GM12801 (cell line): ENCODE results near the gene ACOXL.

Experiments used
- TF ChIP-seq, protein P1 (sequence below): IDR thresholded peaks from one replicate; pipeline ENCODE4 v1.5.1; 2011; ENCODE audit warnings: control low read depth; ENCODE audit not compliant: insufficient read length; ENCODE audit errors: extremely low read depth

The ACOXL gene

GRCh38 chr2:110905217-110905616 lies 172.8 kb downstream of the ACOXL start:
- TF ChIP-seq, protein P1, sequence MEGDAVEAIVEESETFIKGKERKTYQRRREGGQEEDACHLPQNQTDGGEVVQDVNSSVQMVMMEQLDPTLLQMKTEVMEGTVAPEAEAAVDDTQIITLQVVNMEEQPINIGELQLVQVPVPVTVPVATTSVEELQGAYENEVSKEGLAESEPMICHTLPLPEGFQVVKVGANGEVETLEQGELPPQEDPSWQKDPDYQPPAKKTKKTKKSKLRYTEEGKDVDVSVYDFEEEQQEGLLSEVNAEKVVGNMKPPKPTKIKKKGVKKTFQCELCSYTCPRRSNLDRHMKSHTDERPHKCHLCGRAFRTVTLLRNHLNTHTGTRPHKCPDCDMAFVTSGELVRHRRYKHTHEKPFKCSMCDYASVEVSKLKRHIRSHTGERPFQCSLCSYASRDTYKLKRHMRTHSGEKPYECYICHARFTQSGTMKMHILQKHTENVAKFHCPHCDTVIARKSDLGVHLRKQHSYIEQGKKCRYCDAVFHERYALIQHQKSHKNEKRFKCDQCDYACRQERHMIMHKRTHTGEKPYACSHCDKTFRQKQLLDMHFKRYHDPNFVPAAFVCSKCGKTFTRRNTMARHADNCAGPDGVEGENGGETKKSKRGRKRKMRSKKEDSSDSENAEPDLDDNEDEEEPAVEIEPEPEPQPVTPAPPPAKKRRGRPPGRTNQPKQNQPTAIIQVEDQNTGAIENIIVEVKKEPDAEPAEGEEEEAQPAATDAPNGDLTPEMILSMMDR = no peak

DNA sequence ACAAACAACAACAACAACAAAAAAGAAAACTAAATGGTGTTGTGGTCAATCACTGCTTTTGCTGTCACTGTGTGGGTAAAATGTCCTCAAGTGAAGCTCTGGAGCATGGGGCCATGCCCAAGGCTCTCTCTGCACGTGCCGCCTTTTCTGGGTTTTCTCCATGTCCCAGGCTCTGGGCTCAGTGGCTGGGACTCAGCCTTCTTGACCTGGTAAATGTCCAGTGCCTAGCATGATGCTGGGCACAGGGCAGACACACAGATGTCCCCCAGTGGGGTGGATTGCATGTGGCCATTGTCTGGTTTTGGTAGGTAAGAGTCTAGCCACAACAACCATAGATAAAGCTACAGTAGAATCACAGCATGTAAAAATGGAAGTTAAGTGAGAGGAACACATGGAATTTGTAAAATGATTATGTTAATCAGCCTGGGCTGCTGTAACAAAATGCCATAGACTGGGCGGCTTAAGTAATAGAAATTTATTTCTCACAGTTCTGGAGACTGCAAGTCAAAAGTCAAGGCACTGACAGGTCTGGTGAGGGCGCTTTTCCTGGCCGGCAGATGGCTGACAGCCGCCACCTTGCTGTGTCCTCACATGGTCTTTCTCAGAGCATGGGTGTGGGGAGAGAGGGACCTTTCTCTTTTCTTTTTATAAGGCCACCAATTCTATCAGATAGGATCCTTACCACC lies 174.4 kb downstream of the ACOXL start:
- TF ChIP-seq, protein P1 = no peak

GRCh38 chr2:110909501-110909900 lies 177.1 kb downstream of the ACOXL start:
- TF ChIP-seq, protein P1 = no peak

GRCh38 chr2:110910423-110910822 lies 178.1 kb downstream of the ACOXL start:
- TF ChIP-seq, protein P1 = no peak

DNA sequence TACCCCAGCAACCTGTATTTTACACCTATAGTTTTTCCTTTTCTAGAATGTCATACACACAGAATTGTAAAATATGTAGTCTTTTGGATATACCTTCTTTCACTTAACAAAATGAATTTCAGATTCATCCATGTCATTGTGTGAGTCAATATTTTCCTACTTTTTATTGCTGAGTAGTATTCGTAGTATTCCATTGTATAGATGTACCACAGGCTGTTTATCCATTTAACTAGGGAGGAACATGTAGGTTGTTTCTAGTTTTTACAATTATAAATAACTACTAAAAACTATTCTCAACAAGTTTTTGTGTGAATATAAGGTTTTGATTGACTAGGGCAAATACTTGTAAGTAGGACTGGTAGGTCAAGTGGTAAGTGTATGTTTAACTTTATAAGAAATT lies 187.4 kb downstream of the ACOXL start:
- TF ChIP-seq, protein P1 = no peak

DNA sequence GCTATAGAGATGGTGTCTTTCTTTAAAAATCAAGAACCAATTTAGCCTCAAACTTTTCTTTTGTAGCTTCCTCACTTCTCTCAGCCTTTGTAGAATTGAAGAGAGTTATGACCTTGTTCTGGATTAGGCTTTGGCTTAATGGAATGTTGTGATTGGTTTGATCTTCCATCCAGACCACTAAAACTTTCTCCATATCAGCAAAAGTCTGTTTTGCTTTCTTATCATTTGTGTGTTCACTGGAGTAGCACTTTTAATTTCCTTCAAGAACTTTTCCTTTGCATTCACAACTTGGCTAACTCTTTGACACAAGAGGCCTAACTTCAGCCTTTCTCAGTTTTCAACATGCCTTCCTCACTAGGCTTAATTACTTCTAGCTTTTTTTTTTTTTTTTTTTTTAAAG lies 193.1 kb downstream of the ACOXL start:
- TF ChIP-seq, protein P1 = no peak

DNA sequence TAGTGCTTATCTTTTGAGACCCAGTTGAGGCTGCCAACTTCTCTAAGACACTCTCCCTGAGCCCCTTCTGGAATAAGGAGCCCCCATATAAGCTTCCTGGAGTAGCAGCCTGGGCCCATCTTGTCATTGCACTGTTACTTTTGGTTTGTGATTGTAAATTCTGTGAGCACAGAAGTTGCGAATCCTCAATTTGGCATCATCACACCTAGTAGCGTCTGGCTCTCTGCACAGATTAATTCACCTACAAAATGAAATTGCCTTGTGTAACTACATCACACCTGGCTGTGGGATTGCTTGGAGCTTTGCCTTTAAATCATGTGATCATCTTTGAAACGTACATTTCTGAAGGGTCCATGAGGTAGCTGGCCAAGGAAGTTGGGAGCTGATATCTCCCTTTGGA lies 195.2 kb downstream of the ACOXL start:
- TF ChIP-seq, protein P1 = no peak
